Stomach (tissue), 19 donors: ENCODE measurements around the gene PLXND1. TPM values are rescaled to one million over a fixed set of nuclear protein-coding genes. Genes with fewer than 3 reads are reported as not detected.

Experiments
- DNase-seq, 2 donors: peaks; one replicate each; pipeline versions ENCODE4 v3.0.0 to v3.0.0-alpha.2; 2013 to 2019
- H3K27ac ChIP-seq, 5 donors: fragments of 200-600 bp in 4 of 5; sonication (generic) in 4 of 5; one replicate each; pipeline ENCODE4 v1.5.1; 2013 to 2019; ENCODE audit warnings: mild to moderate bottlenecking in 1 of 5, moderate library complexity in 1 of 5
- H3K27me3 ChIP-seq, 3 donors: fragments of 200-600 bp; sonication (generic); one replicate each; pipeline ENCODE4 v1.5.1; 2017 to 2019; ENCODE audit warnings: mixed run types in 1 of 3
- H3K36me3 ChIP-seq, 4 donors: fragments of 200-600 bp; sonication (generic); 1 replicate in 3 of 4; 2 replicates in 1 of 4; pipeline ENCODE4 v1.5.1; 2016 to 2019
- H3K4me1 ChIP-seq, 4 donors: fragments of 200-600 bp; sonication (generic); one replicate each; pipeline ENCODE4 v1.5.1; 2016 to 2019
- H3K4me3 ChIP-seq, 4 donors: fragments of 200-600 bp; sonication (generic) in 3 of 4; one replicate each; pipeline ENCODE4 v1.5.1; 2016 to 2019; ENCODE audit warnings: mild to moderate bottlenecking in 1 of 4
- H3K9me3 ChIP-seq, 4 donors: fragments of 200-600 bp; sonication (generic); one replicate each; pipeline ENCODE4 v1.5.1; 2016 to 2019
- EP300 ChIP-seq: sonication (generic); formaldehyde crosslinking; IDR thresholded peaks from one replicate; pipeline ENCODE4 v1.6.1; 2017; ENCODE audit warnings: antibody characterized with exemption
- POLR2A ChIP-seq, 4 donors: fragments of 450-650 bp; IDR thresholded peaks; one replicate each; pipeline ENCODE4 v1.6.1; 2016; ENCODE audit warnings: antibody characterized with exemption in 4 of 4, control low read depth in 2 of 4, mild to moderate bottlenecking in 1 of 4, moderate library complexity in 1 of 4
- POLR2AphosphoS5 ChIP-seq, 3 donors: sonication (generic); formaldehyde crosslinking; IDR thresholded peaks; one replicate each; pipeline ENCODE4 v1.6.1; 2016; ENCODE audit warnings: antibody characterized with exemption in 3 of 3
- WGBS, 5 donors: extraction: QIAGEN DNeasy Blood & Tissue Kit in 3 of 5; methylation state at CpG; one replicate each; pipeline versions ENCODE4 v1.1.5 to v1.1.7; 2013 to 2018; 5-methylcytosine and 5-hydroxymethylcytosine counted together
- intact Hi-C: fragments of 100-400 bp; cut with DNase I; formaldehyde crosslinking; loops from one replicate; pipeline ENCODE4 v1.15.1; 2023; ENCODE audit warnings: low total_unique reads
- long read RNA-seq, 10 donors: transcript quantifications; one replicate each; lab custom pipeline, GENCODE V29; 2026
- polyA plus RNA-seq, 3 donors: library from polyadenylated mRNA; stranded (reverse); fragments of 200-250 nt; gene quantifications; one replicate each; pipeline ENCODE4 v1.2.3, GENCODE V29; 2013
- total RNA-seq, 5 donors: library from RNA; depleted of rRNA; stranded (reverse); fragments of >200 nt; gene quantifications; one replicate each; pipeline versions ENCODE4 v1.1.0 to v1.2.3, GENCODE V29; 2014 to 2016
- TF ChIP-seq, protein P1 (sequence below), 7 experiments: fragments of 450-650 bp in 4 of 7; fragments of 200-600 bp in 3 of 7; sonication (generic) in 3 of 7; IDR thresholded peaks; one replicate each; pipeline ENCODE4 v1.5.1; 2016 to 2019; ENCODE audit warnings: antibody characterized with exemption in 7 of 7, control low read depth in 2 of 7, mild to moderate bottlenecking in 1 of 7
- donor health status: healthy with polysubstance abuse.
- donor health status: Bipolar disorder and iron deficiency.
- donor health status: healthy.

The PLXND1 gene, protein sequence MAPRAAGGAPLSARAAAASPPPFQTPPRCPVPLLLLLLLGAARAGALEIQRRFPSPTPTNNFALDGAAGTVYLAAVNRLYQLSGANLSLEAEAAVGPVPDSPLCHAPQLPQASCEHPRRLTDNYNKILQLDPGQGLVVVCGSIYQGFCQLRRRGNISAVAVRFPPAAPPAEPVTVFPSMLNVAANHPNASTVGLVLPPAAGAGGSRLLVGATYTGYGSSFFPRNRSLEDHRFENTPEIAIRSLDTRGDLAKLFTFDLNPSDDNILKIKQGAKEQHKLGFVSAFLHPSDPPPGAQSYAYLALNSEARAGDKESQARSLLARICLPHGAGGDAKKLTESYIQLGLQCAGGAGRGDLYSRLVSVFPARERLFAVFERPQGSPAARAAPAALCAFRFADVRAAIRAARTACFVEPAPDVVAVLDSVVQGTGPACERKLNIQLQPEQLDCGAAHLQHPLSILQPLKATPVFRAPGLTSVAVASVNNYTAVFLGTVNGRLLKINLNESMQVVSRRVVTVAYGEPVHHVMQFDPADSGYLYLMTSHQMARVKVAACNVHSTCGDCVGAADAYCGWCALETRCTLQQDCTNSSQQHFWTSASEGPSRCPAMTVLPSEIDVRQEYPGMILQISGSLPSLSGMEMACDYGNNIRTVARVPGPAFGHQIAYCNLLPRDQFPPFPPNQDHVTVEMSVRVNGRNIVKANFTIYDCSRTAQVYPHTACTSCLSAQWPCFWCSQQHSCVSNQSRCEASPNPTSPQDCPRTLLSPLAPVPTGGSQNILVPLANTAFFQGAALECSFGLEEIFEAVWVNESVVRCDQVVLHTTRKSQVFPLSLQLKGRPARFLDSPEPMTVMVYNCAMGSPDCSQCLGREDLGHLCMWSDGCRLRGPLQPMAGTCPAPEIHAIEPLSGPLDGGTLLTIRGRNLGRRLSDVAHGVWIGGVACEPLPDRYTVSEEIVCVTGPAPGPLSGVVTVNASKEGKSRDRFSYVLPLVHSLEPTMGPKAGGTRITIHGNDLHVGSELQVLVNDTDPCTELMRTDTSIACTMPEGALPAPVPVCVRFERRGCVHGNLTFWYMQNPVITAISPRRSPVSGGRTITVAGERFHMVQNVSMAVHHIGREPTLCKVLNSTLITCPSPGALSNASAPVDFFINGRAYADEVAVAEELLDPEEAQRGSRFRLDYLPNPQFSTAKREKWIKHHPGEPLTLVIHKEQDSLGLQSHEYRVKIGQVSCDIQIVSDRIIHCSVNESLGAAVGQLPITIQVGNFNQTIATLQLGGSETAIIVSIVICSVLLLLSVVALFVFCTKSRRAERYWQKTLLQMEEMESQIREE (N-terminal part only)
- total RNA-seq (100 to 1,000 TPM in 2 of 5 donors, 10 to 100 TPM in 3; 53.1 to 251 (median 65.2) TPM), polyA plus RNA-seq (10 to 100 TPM; 22.6 to 44.7 (median 32.0) TPM)
- long read RNA-seq, donor 1, partial matches to known transcripts: 7 of 10 reads
- long read RNA-seq, donor 1, other reads (novel, unspliced or antisense): 0 of 10 reads
- long read RNA-seq, donor 2, full-length matches to known transcripts: 2 of 20 reads
- long read RNA-seq, donor 2, partial matches to known transcripts: 18 of 20 reads
- long read RNA-seq, donor 2, other reads (novel, unspliced or antisense): 0 of 20 reads
- long read RNA-seq, donor 3, partial matches to known transcripts: 23 of 23 reads
- long read RNA-seq, donor 3, other reads (novel, unspliced or antisense): 0 of 23 reads
- long read RNA-seq, donor 4: 0 reads
- long read RNA-seq, donor 5, partial matches to known transcripts: 26 of 28 reads
- long read RNA-seq, donor 5, other reads (novel, unspliced or antisense): 0 of 28 reads
- long read RNA-seq, donor 6: 0 reads
- long read RNA-seq, donor 7, partial matches to known transcripts: 7 of 8 reads
- long read RNA-seq, donor 7, other reads (novel, unspliced or antisense): 0 of 8 reads
- long read RNA-seq, donor 8, partial matches to known transcripts: 41 of 43 reads
- long read RNA-seq, donor 8, other reads (novel, unspliced or antisense): 0 of 43 reads
- long read RNA-seq, donor 9, partial matches to known transcripts: 29 of 30 reads
- long read RNA-seq, donor 9, other reads (novel, unspliced or antisense): 0 of 30 reads
- long read RNA-seq, donor 10, partial matches to known transcripts: 8 of 8 reads
- long read RNA-seq, donor 10, other reads (novel, unspliced or antisense): 0 of 8 reads

DNA sequence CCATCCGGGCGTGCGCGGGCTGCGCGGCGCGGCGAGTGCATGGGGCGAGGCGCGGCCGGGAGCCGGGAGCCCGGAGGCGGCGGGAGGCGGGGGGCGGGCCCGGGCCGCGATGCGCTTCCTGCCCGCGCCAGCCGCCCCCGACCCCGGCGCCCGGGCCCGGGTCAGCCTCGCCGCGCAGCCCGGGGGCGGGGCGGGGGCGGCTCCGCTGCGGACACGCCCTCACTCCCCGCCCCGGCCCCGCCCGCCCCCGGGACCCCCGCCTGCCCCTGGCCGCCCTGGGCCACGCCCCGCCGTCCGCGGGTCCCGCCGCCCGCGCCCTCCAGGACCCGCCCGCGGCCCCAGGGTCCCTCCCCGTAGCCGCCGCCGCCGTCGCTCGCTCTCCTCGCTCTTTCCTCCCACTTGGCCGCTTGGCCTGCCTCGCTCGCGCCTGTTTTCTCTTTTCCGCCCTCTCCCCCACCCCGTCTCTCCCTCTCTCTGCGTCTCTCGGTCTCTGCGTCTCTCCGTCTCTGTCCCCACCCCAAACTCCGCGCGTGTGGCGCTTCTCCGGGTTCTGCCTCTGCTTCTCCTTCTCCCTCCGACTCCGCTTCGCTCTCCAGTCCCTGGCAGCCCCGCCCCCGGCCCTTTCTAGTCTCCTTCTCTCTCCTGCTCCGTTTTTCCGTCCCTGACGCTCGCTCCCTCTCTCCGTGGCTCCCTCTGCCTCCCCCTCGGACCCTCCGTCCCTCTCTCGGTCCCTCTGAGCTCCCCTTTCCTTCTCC, at the start of gene PLXND1:
Gene PLXND1 (minus strand): TSS at position 41 of the 755 bp plus-strand sequence. CDS start 37 bp downstream, at position 4.
- Histone ChIP-seq H3K9me3 (no peaks in the 10 kb centered on the region), H3K4me3 (peak within 1 kb of the TSS; percentile 60 to 73 (median 64)), H3K27me3 (peaks cover 0 to 18% (median 0%) of the 10 kb centered on the region in 3 donors), H3K36me3 (peaks cover 0 to 2% (median 0%) of the 10 kb centered on the region in 4 donors), H3K4me1 (peaks cover 57 to 89% (median 75%) of the 10 kb centered on the region in 4 donors), H3K27ac (peak within 1 kb of the TSS; percentile 78 to 93 (median 88))
- intact Hi-C loops: no loop called here
- TF ChIP-seq POLR2AphosphoS5 (IDR thresholded peaks at IDR 0.05): peak in 2 of 3 donors; percentile 20 to 51
- no peak for TF ChIP-seq POLR2A (IDR thresholded peaks at IDR 0.05)
- peak; percentile 61 to 90 for DNase-seq
- WGBS, 5 donors: 1 to 3% (median 2%) methylated on average over 31 to 90 of the region's 96 CpGs

DNA sequence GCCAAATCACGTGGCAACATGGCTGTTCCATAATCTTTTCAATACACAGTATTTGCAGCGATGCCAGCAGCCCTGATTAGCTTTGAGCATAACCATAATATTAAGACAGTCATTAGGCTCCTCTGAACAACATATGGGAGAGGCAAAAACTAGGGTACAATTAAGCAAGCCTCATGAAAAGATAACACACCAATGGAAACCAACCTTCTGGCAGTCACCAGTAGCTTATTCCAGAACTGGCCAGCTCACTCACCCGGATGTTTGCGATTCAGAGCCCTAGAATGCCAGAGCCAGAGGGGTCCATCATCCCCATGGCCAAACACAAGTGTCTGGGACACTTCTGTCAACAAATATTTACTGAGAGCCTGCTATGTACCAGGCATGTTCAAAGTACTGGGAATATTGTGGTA, 48.8 kb upstream of the PLXND1 start:
- no peaks in the 10 kb centered on the region for H3K9me3 ChIP-seq
- DNase-seq: no peak
- H3K4me3 ChIP-seq: no peak overlapping the region
- intact Hi-C loops: no loop called here
- no peaks in the 10 kb centered on the region for H3K27me3 ChIP-seq
- TF ChIP-seq POLR2A (IDR thresholded peaks at IDR 0.05): no peak
- no peak for TF ChIP-seq POLR2AphosphoS5 (IDR thresholded peaks at IDR 0.05)
- TF ChIP-seq, protein P1, sequence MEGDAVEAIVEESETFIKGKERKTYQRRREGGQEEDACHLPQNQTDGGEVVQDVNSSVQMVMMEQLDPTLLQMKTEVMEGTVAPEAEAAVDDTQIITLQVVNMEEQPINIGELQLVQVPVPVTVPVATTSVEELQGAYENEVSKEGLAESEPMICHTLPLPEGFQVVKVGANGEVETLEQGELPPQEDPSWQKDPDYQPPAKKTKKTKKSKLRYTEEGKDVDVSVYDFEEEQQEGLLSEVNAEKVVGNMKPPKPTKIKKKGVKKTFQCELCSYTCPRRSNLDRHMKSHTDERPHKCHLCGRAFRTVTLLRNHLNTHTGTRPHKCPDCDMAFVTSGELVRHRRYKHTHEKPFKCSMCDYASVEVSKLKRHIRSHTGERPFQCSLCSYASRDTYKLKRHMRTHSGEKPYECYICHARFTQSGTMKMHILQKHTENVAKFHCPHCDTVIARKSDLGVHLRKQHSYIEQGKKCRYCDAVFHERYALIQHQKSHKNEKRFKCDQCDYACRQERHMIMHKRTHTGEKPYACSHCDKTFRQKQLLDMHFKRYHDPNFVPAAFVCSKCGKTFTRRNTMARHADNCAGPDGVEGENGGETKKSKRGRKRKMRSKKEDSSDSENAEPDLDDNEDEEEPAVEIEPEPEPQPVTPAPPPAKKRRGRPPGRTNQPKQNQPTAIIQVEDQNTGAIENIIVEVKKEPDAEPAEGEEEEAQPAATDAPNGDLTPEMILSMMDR (IDR thresholded peaks at IDR 0.05): no peak
- no peak for TF ChIP-seq EP300
- H3K36me3 ChIP-seq: peaks cover 0 to 25% (median 21%) of the 10 kb centered on the region in 4 donors
- WGBS, 5 donors: 65 to 86% (median 71%) methylated on average over 4 of the region's 4 CpGs
- peaks cover 0 to 42% (median 18%) of the 10 kb centered on the region in 4 donors for H3K4me1 ChIP-seq
- no peak overlapping the region for H3K27ac ChIP-seq

DNA sequence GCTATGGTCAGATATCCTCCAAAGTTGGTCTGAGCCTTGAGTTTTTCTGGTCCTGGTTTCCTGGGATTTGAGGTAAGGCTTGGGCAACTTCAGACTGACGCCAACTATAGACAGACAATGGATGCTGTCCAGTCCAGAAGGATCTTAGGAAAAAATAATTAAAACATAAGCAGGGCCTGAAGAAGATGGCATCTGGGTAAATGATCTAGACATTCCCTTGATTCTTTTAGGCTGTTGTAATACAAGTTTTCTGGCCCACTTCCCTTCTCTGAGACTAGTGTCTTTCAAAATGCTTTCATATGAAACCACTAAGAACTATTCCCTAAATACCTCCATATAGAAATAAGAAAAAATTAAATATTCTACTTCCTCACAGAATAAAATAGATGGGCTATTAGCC, 47.7 kb upstream of the PLXND1 start:
- Histone ChIP-seq H3K4me1 (peaks cover 0 to 52% (median 18%) of the 10 kb centered on the region in 4 donors), H3K9me3 (no peaks in the 10 kb centered on the region), H3K27me3 (no peaks in the 10 kb centered on the region), H3K36me3 (peaks cover 0 to 25% (median 21%) of the 10 kb centered on the region in 4 donors), H3K4me3 (no peak overlapping the region), H3K27ac (no peak overlapping the region)
- 82 to 97% (median 91%) methylated on average over 1 of the region's 1 CpG for WGBS, 5 donors
- DNase-seq: no peak
- TF ChIP-seq POLR2A (IDR thresholded peaks at IDR 0.05) (no peak), POLR2AphosphoS5 (IDR thresholded peaks at IDR 0.05) (no peak), EP300 (no peak)
- TF ChIP-seq, protein P1 (IDR thresholded peaks at IDR 0.05): no peak
- intact Hi-C loops: loop anchor here (5.0 kb wide), 1 partner anchor 173 kb away; no protein-coding TSS in a partner anchor
